HCT116 (cell line): Measurements from ENCODE around the gene TMEM38A.

Source experiments
- CBX3 ChIP-seq: IDR thresholded peaks from 2 replicates; pipeline ENCODE4 v1.6.1; 2012; ENCODE audit warnings: low read depth
- CTCF ChIP-seq, 3 experiments: fragments of 200-600 bp in 1 of 3; sonication (generic) in 1 of 3; IDR thresholded peaks in 2 of 3; conservative IDR thresholded peaks in 1 of 3; 2 replicates each; pipeline ENCODE4 v1.5.1; 2012 to 2017; ENCODE audit warnings: low read depth in 2 of 3, low read length in 2 of 3, antibody characterized with exemption in 1 of 3, borderline replicate concordance in 1 of 3, control low read depth in 1 of 3, mild to moderate bottlenecking in 1 of 3, mixed read lengths in 1 of 3, mixed run types in 1 of 3, moderate library complexity in 1 of 3; ENCODE audit not compliant: insufficient read depth in 1 of 3
- EGR1 ChIP-seq: IDR thresholded peaks from 2 replicates; pipeline ENCODE4 v1.6.1; 2012; ENCODE audit warnings: low read depth
- EZH2 ChIP-seq: fragments of 200-600 bp; sonication (generic); IDR thresholded peaks from 2 replicates; pipeline ENCODE4 v1.6.1; 2017; ENCODE audit warnings: antibody characterized with exemption, mixed run types
- EZH2phosphoT487 ChIP-seq: fragments of 200-600 bp; IDR thresholded peaks from 2 replicates; pipeline ENCODE4 v1.6.1; 2018; ENCODE audit warnings: antibody characterized with exemption, borderline replicate concordance
- JUND ChIP-seq: IDR thresholded peaks from 2 replicates; pipeline ENCODE4 v1.6.1; 2012
- POLR2A ChIP-seq: IDR thresholded peaks from 2 replicates; pipeline ENCODE4 v1.7.0; 2011; ENCODE audit warnings: borderline replicate concordance; ENCODE audit not compliant: insufficient read depth, insufficient read length; ENCODE audit errors: extremely low read depth
- POLR2AphosphoS5 ChIP-seq: IDR thresholded peaks from 2 replicates; pipeline ENCODE4 v1.6.1; 2011; ENCODE audit warnings: mild to moderate bottlenecking, low read depth, low read length, moderate library complexity
- REST ChIP-seq: IDR thresholded peaks from 2 replicates; pipeline ENCODE4 v1.6.1; 2012; ENCODE audit warnings: low read depth
- SIN3A ChIP-seq: IDR thresholded peaks from 2 replicates; pipeline ENCODE4 v1.6.1; 2012; ENCODE audit warnings: low read depth
- SP1 ChIP-seq: IDR thresholded peaks from 2 replicates; pipeline ENCODE4 v1.6.1; 2012; ENCODE audit warnings: low read depth
- YY1 ChIP-seq: IDR thresholded peaks from 2 replicates; pipeline ENCODE4 v1.6.1; 2011; ENCODE audit warnings: low read length, low read depth, moderate library complexity, mild to moderate bottlenecking; ENCODE audit not compliant: insufficient replicate concordance; ENCODE audit errors: extremely low read depth

DNA sequence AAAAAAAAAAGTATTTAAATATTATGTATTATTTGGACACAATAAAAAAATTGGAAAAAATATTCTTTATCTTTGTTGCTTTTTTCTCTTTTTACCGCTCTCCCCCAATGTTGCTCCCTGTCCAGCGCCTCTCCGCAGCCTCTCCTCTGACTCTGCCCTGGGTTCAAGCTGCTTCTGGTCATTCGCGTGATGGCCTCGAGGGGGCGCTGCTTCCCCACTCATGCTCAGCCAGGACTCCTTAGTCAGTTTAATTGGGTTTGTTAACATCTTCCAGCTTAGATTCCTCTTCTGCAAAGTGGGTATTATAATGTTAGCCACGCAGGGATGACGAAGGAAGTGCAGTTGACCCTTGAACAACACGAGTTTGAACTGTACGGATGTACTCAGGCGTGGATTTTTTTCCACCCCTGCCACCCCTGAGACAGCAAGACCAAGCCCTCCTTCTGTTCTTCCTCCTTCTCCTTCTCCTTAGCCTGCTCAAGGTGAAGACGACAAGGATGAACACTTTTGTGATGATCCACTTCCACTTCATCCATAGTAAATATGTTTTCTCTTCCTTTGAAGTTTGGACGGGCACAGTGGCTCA is 53.9 kb downstream of the TMEM38A start:
- TF ChIP-seq SIN3A (no peak), REST (no peak), CTCF (IDR thresholded peaks at IDR 0.05 in 2 of 3, conservative IDR thresholded peaks at IDR 0.05 in 1 of 3; ENCODE audit: borderline replicate concordance in 1 of 3, insufficient read depth in 1 of 3, low read depth in 2 of 3, low read length in 2 of 3) (peak; percentile 78 to 98 (median 93)), EZH2 (no peak), SP1 (no peak), YY1 (no peak), CBX3 (no peak), POLR2AphosphoS5 (no peak), EGR1 (no peak), POLR2A (no peak), JUND (no peak), EZH2phosphoT487 (no peak)
